ENCODE data around the gene HOTAIR. TPM values are rescaled to one million over a fixed set of nuclear protein-coding genes. Genes with fewer than 3 reads are reported as not detected.
A peak's percentile ranks its signal among the peaks of the same experiment; 100 is the strongest.

The HOTAIR gene
- total RNA-seq, 1 experiment from 2014 or later, result 3.5 TPM

GRCh38 chr12:54005853-54006558 lies 31.3 kb upstream of the HOTAIR start:
- Histone ChIP-seq H3K36me3 (ENCODE audit: low read depth, low read length) (no peaks in the 10 kb centered on the region), H3K9me2 (replicated peaks; ENCODE audit: low read length) (no peaks in the 10 kb centered on the region), H3K9me3 (ENCODE audit: low read length) (no peaks in the 10 kb centered on the region), H3F3A (ENCODE audit: low read length, unreplicated experiment) (no peaks in the 10 kb centered on the region), H3K4me2 (ENCODE audit: low read length) (peak overlapping the region; percentile 71), H3K27ac (ENCODE audit: low read length) (no peak overlapping the region), H3K9ac (ENCODE audit: low read length) (peak overlapping the region; percentile 37), H3K27me3 (ENCODE audit: low read length) (no peaks in the 10 kb centered on the region), H3K4me3 (ENCODE audit: low read length) (peak overlapping the region; percentile 47; the same call in 1 of the 2 replicates), H3K4me1 (ENCODE audit: insufficient read depth, low read length) (peaks cover 25% of the 10 kb centered on the region), H4K20me1 (ENCODE audit: low read length) (no peaks in the 10 kb centered on the region), H2AFZ (ENCODE audit: low read length) (peak overlapping the region; percentile 63), H3K79me2 (ENCODE audit: low read length) (peaks cover 18% of the 10 kb centered on the region)
- no TSS peak for BruUV-seq (replicated peaks)
- TF ChIP-seq EZH2phosphoT487 (IDR thresholded peaks at IDR 0.05; ENCODE audit: borderline replicate concordance, low read length), result no peak
- TF ChIP-seq EZH2 (IDR thresholded peaks at IDR 0.05; ENCODE audit: low read length, unreplicated experiment), result no peak
- TF ChIP-seq CTCF (conservative IDR thresholded peaks at IDR 0.05; ENCODE audit: low read depth, low read length), result peak; percentile 95
- DNase-seq (peak; percentile 91), ATAC-seq (peak; percentile 68)
- intact Hi-C loops (cut with micrococcal nuclease), result loop anchor here (1.0 kb wide), 1 partner anchor 195 kb away; no protein-coding TSS in a partner anchor
- CTCF ChIA-PET, result interaction anchor here (0.6 to 1.5 kb wide), 7 partner anchors 21 to 208 kb away, joined by 3 to 17 read pairs (median 3); partner anchors contain the start of genes HOXC10 and HOXC5
- POLR2A ChIA-PET (ENCODE audit: unreplicated experiment), result interaction anchor here (0.7 kb wide), 1 partner anchor 186 kb away, joined by 9 read pairs; no protein-coding TSS in a partner anchor

DNA sequence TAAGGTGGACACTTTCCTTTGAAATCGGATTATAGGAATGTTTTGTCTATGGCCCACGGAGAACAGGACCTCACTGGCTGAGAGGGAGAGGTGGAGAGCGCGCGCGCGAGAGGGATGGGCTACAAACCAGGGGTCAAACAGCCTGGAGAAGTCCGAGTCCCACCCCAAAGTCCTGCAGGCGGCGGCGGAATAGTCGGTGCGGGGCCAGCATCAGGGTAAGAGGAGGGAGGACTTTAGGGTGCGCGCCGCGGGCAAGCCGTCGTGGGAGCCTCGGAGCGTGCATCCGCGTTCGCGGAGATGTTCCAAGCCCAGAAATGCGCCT lies 30.7 kb upstream of the HOTAIR start:
- no peak for ATAC-seq
- no peaks in the 10 kb centered on the region for H4K20me1 ChIP-seq (ENCODE audit: low read length)
- H3F3A ChIP-seq (ENCODE audit: low read length, unreplicated experiment), result no peaks in the 10 kb centered on the region
- H3K4me2 ChIP-seq (ENCODE audit: low read length), result peak overlapping the region; percentile 71
- peaks cover 14% of the 10 kb centered on the region for H3K79me2 ChIP-seq (ENCODE audit: low read length)
- intact Hi-C loops (cut with micrococcal nuclease), result no loop called here
- peaks cover 21% of the 10 kb centered on the region for H3K4me1 ChIP-seq (ENCODE audit: insufficient read depth, low read length)
- TF ChIP-seq EZH2 (IDR thresholded peaks at IDR 0.05; ENCODE audit: low read length, unreplicated experiment) (no peak), EZH2phosphoT487 (IDR thresholded peaks at IDR 0.05; ENCODE audit: borderline replicate concordance, low read length) (no peak), CTCF (conservative IDR thresholded peaks at IDR 0.05; ENCODE audit: low read depth, low read length) (no peak)
- no peak overlapping the region for H3K9ac ChIP-seq (ENCODE audit: low read length)
- CTCF ChIA-PET, result interaction anchor here (0.6 to 1.5 kb wide), 7 partner anchors 20 to 209 kb away, joined by 3 to 17 read pairs (median 4); partner anchors contain the start of genes HOXC10 and HOXC5
- no peak for DNase-seq
- no peaks in the 10 kb centered on the region for H3K27me3 ChIP-seq (ENCODE audit: low read length)
- peak overlapping the region; percentile 47; the same call in 1 of the 2 replicates for H3K4me3 ChIP-seq (ENCODE audit: low read length)
- no peaks in the 10 kb centered on the region for H3K9me3 ChIP-seq (ENCODE audit: low read length)
- no peaks in the 10 kb centered on the region for H3K9me2 ChIP-seq (replicated peaks; ENCODE audit: low read length)
- POLR2A ChIA-PET (ENCODE audit: unreplicated experiment), result interaction anchor here (0.7 kb wide), 1 partner anchor 186 kb away, joined by 9 read pairs; no protein-coding TSS in a partner anchor
- H2AFZ ChIP-seq (ENCODE audit: low read length), result peak overlapping the region; percentile 63
- no TSS peak for BruUV-seq (replicated peaks)
- H3K27ac ChIP-seq (ENCODE audit: low read length), result no peak overlapping the region
- H3K36me3 ChIP-seq (ENCODE audit: low read depth, low read length), result no peaks in the 10 kb centered on the region

All from PC-3 (cell line).